OCI-LY3 (cell line): Measurements from ENCODE around the gene RSPH1.

Experiments used
- EZH2phosphoT487 ChIP-seq: fragments of 200-600 bp; shearing (Covaris generic); IDR thresholded peaks from 2 replicates; pipeline ENCODE4 v1.6.1; 2018; ENCODE audit warnings: antibody characterized with exemption, mixed run types, low read depth
- TF ChIP-seq, protein P1 (sequence below): fragments of 200-600, 300-600 bp; sonication (generic); IDR thresholded peaks from 2 replicates; pipeline ENCODE4 v1.5.1; 2014; ENCODE audit warnings: antibody characterized with exemption, low read length, low read depth

DNA sequence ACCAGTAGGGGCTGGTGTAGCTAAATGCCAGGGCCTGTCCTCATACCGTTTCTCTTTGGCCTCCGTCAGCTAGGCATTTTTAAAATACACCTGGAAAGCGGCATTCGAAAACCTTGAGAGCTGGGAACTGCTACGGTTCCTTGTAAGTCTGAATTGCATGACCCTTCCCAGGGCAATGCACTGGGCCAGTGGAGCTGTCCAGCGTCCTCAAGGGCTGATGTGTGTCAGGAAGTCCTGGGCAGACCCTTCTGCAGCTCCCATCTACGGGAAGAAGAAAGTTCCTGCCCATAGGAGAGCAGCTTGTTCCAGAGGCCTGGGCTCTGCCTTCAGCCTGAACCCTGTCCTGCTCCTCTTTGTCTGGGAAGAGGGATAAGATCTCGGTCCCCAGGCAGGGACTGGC lies 58.2 kb downstream of the RSPH1 start:
- TF ChIP-seq, protein P1, sequence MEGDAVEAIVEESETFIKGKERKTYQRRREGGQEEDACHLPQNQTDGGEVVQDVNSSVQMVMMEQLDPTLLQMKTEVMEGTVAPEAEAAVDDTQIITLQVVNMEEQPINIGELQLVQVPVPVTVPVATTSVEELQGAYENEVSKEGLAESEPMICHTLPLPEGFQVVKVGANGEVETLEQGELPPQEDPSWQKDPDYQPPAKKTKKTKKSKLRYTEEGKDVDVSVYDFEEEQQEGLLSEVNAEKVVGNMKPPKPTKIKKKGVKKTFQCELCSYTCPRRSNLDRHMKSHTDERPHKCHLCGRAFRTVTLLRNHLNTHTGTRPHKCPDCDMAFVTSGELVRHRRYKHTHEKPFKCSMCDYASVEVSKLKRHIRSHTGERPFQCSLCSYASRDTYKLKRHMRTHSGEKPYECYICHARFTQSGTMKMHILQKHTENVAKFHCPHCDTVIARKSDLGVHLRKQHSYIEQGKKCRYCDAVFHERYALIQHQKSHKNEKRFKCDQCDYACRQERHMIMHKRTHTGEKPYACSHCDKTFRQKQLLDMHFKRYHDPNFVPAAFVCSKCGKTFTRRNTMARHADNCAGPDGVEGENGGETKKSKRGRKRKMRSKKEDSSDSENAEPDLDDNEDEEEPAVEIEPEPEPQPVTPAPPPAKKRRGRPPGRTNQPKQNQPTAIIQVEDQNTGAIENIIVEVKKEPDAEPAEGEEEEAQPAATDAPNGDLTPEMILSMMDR: no peak
- no peak for TF ChIP-seq EZH2phosphoT487
